Peyer's patch (tissue), 4 donors: Measurements from ENCODE around the gene CLEC4M. TPM values are rescaled to one million over a fixed set of nuclear protein-coding genes. Genes with fewer than 3 reads are reported as not detected.

ENCODE experiments used
- DNase-seq, 3 donors: peaks; one replicate each; pipeline ENCODE4 v3.0.0-alpha.2; 2017 to 2019
- H3K27ac ChIP-seq, 4 donors: fragments of 200-600 bp; sonication (generic); one replicate each; pipeline ENCODE4 v1.5.1; 2016 to 2019
- H3K27me3 ChIP-seq, 2 donors: fragments of 200-600 bp; sonication (generic); one replicate each; pipeline ENCODE4 v1.5.1; 2019
- H3K36me3 ChIP-seq, 3 donors: fragments of 200-600 bp; sonication (generic); one replicate each; pipeline ENCODE4 v1.5.1; 2016 to 2019
- H3K4me1 ChIP-seq, 4 donors: fragments of 200-600 bp; sonication (generic); one replicate each; pipeline ENCODE4 v1.5.1; 2016 to 2019
- H3K4me3 ChIP-seq, 4 donors: fragments of 200-600 bp; sonication (generic); 1 replicate in 3 of 4; 2 replicates in 1 of 4; pipeline ENCODE4 v1.5.1; 2016 to 2019; ENCODE audit warnings: mild to moderate bottlenecking in 1 of 4
- H3K9me3 ChIP-seq, 4 donors: fragments of 200-600 bp; sonication (generic); one replicate each; pipeline ENCODE4 v1.5.1; 2016 to 2019; ENCODE audit warnings: mild to moderate bottlenecking in 1 of 4
- CTCF ChIP-seq, 6 experiments: fragments of 450-650 bp in 4 of 6; fragments of 200-600 bp in 2 of 6; sonication (generic) in 1 of 6; IDR thresholded peaks; one replicate each; pipeline ENCODE4 v1.5.1; 2017 to 2019; ENCODE audit warnings: antibody characterized with exemption in 6 of 6, mild to moderate bottlenecking in 3 of 6, moderate library complexity in 1 of 6
- POLR2A ChIP-seq, 2 donors: fragments of 450-650 bp; IDR thresholded peaks; one replicate each; pipeline ENCODE4 v1.5.1; 2017; ENCODE audit warnings: antibody characterized with exemption in 2 of 2, mild to moderate bottlenecking in 2 of 2, moderate library complexity in 2 of 2
- total RNA-seq, 4 donors: library from RNA; depleted of rRNA; stranded (reverse); fragments of >200 nt; gene quantifications; one replicate each; pipeline ENCODE4 v1.1.0, GENCODE V29; 2016

CLEC4M gene
- total RNA-seq, 4 donors from 2014 or later = not detected

GRCh38 chr19:7817801-7818200, 54.8 kb downstream of the CLEC4M start:
- no peak for DNase-seq
- Histone ChIP-seq H3K27ac (no peak overlapping the region), H3K9me3 (peaks cover 0 to 3% (median 0%) of the 10 kb centered on the region in 4 donors), H3K4me1 (no peaks in the 10 kb centered on the region), H3K36me3 (no peaks in the 10 kb centered on the region), H3K4me3 (no peak overlapping the region), H3K27me3 (no peaks in the 10 kb centered on the region)
- TF ChIP-seq POLR2A (IDR thresholded peaks at IDR 0.05) = no peak
- TF ChIP-seq CTCF (IDR thresholded peaks at IDR 0.05) = no peak

- no peaks in the 10 kb centered on the region for H3K27me3 ChIP-seq
- H3K4me1 ChIP-seq = no peaks in the 10 kb centered on the region
- DNase-seq = no peak
- no peaks in the 10 kb centered on the region for H3K36me3 ChIP-seq
- TF ChIP-seq CTCF (IDR thresholded peaks at IDR 0.05) (no peak), POLR2A (IDR thresholded peaks at IDR 0.05) (no peak)
- no peak overlapping the region for H3K4me3 ChIP-seq
- no peak overlapping the region for H3K27ac ChIP-seq
- H3K9me3 ChIP-seq = peaks cover 0 to 3% (median 0%) of the 10 kb centered on the region in 4 donors
Observed at GRCh38 chr19:7818806-7819205, 55.8 kb downstream of the CLEC4M start.

Other genes with a start within 250 kb of the CLEC4M start
- gene ZNF358, start 247.1 kb upstream of the CLEC4M start, total RNA-seq = 100 to 1,000 TPM in 2 of 4 donors, 10 to 100 TPM in 2; 77.1 to 124 (median 95.3) TPM
- gene MCOLN1, start 240.6 kb upstream of the CLEC4M start, total RNA-seq = 10 to 100 TPM; 18.0 to 37.1 (median 21.9) TPM
- 100 to 1,000 TPM; 181 to 296 (median 234) TPM for gene PNPLA6, start 227.5 kb upstream of the CLEC4M start, total RNA-seq
- 10 to 100 TPM; 24.8 to 71.7 (median 60.3) TPM for gene CAMSAP3, start 167.4 kb upstream of the CLEC4M start, total RNA-seq
- gene XAB2, start 133.7 kb upstream of the CLEC4M start, total RNA-seq = 10 to 100 TPM; 26.6 to 61.9 (median 33.7) TPM
- 100 to 1,000 TPM in 1 of 4 donors, 10 to 100 TPM in 3; 12.6 to 102 (median 14.5) TPM for gene PET100, start 133.4 kb upstream of the CLEC4M start, total RNA-seq
- 10 to 100 TPM in 1 of 4 donors, 1 to 10 TPM in 2, not detected in 1; 2.3 to 13.4 (median 7.8) TPM for gene PCP2, start 129.5 kb upstream of the CLEC4M start, total RNA-seq
- gene STXBP2, start 126.1 kb upstream of the CLEC4M start, total RNA-seq = 100 to 1,000 TPM; 117 to 245 (median 199) TPM
- gene RETN, start 94.2 kb upstream of the CLEC4M start, total RNA-seq = not detected
- gene MCEMP1, start 86.2 kb upstream of the CLEC4M start, total RNA-seq = not detected
- 10 to 100 TPM; 18.2 to 55.8 (median 54.0) TPM for gene TRAPPC5, start 82.4 kb upstream of the CLEC4M start, total RNA-seq
- gene FCER2, start 61.1 kb upstream of the CLEC4M start, total RNA-seq = 10 to 100 TPM in 1 of 4 donors, 1 to 10 TPM in 1, not detected in 2; 2.0 to 10.7 TPM
- gene CLEC4G, start 31.1 kb upstream of the CLEC4M start, total RNA-seq = 1 to 10 TPM in 1 of 4 donors, not detected in 3; 1.1 TPM
- 10 to 100 TPM in 1 of 4 donors, 1 to 10 TPM in 3; 1.6 to 31.4 (median 5.2) TPM for gene CD209, start 15.7 kb upstream of the CLEC4M start, total RNA-seq
- 10 to 100 TPM in 3 of 4 donors, 1 to 10 TPM in 1; 7.7 to 22.3 (median 14.9) TPM for gene EVI5L, start 67.0 kb downstream of the CLEC4M start, total RNA-seq
- gene PRR36, start 111.1 kb downstream of the CLEC4M start, total RNA-seq = not detected
- gene LRRC8E, start 125.3 kb downstream of the CLEC4M start, total RNA-seq = under 1 TPM in 3 of 4 donors, not detected in 1; 0.57 to 0.88 (median 0.80) TPM
- 10 to 100 TPM; 16.6 to 39.3 (median 35.0) TPM for gene MAP2K7, start 140.6 kb downstream of the CLEC4M start, total RNA-seq
- gene TGFBR3L, start 151.6 kb downstream of the CLEC4M start, total RNA-seq = not detected
- gene SNAPC2, start 157.1 kb downstream of the CLEC4M start, total RNA-seq = 10 to 100 TPM in 2 of 4 donors, 1 to 10 TPM in 2; 7.4 to 12.9 (median 9.4) TPM
- 1 to 10 TPM in 3 of 4 donors, not detected in 1; 1.6 to 2.5 (median 2.4) TPM for gene CTXN1, start 162.9 kb downstream of the CLEC4M start, total RNA-seq
- gene TIMM44, start 180.4 kb downstream of the CLEC4M start, total RNA-seq = 100 to 1,000 TPM in 1 of 4 donors, 10 to 100 TPM in 3; 55.5 to 211 (median 80.7) TPM
- gene ELAVL1, start 242.4 kb downstream of the CLEC4M start, total RNA-seq = 10 to 100 TPM; 21.0 to 41.7 (median 25.9) TPM